GM19468 (cell line): Measurements from ENCODE around the gene RSF1.
"Not testable (repeated sequence)": the region's sequence is repeated elsewhere in the genome, so short reads cannot be mapped to it uniquely, and the experiment has no call there.

Source experiments
- ATAC-seq: cut with Tn5 transposase; IDR thresholded peaks from one replicate; pipeline ENCODE4 v1.9.1; 2021; ENCODE audit warnings: mild to moderate bottlenecking, moderate library complexity, moderate number of reproducible peaks; ENCODE audit not compliant: unreplicated experiment; ENCODE audit errors: extremely low read depth

Gene RSF1

DNA sequence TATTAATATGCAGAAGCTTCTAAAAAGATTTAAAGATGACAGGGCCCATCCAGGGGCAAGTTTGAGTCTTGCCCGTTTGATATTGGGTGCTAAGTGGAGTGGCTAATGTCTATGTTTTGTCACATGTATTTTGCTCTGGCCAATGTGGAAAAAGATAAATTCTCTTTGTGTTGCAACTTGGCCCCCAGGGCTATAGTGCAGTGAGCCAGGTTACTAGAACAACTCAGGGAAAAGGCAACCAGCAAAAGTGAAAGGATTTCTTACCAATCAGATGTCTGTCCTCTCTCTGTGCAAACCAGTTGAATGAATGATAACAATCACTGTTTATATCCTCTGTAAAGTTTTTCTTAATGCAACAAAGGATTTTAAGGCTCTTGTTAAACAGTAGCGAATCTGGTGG lies 178.3 kb downstream of the RSF1 start:
- no peak for ATAC-seq

DNA sequence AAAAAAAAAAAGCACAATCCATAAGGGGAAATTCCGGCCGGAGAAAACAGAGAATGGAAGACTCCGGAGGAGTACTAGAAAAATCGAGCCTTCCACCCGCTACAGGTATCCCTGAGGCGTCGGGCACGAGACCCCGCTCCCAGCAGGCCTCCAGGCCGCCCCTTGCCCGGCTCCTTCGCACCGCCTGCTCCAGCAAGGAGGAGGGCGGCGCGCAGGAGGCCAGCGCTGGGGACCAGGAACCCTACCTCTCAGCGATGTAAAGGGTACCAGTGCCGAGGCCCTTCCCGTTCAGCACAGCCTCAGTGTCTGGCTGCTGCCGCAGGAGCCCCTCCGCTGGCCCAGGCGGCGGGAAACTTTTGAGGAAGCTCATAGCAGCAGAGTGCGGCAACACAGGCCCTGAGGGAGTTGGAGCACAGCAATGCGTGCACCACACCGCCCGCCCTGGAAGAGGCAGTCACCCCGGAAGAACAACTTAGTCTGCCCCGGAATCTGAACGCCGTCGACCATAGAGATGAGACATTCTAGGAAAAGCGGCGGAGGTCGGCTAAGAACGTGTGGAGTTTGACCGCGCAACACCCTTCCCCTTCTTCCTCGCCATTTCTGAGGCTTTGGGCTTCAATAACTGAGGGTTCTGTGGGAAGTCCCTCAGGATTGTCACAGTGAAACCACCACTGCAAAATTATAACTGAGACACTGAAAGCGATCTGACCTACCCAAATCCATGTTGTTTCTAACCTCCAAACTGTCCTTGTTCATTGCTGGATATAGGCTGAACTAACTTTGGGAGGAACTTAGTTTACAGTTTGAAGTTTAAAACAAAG lies 183.0 kb downstream of the RSF1 start, which contains the start of gene CLNS1A:
CLNS1A (minus strand) TSS at position 450 of the 821 bp plus-strand sequence; CDS start at position 370, 80 bp downstream.
- ATAC-seq, result peak; percentile 86

DNA sequence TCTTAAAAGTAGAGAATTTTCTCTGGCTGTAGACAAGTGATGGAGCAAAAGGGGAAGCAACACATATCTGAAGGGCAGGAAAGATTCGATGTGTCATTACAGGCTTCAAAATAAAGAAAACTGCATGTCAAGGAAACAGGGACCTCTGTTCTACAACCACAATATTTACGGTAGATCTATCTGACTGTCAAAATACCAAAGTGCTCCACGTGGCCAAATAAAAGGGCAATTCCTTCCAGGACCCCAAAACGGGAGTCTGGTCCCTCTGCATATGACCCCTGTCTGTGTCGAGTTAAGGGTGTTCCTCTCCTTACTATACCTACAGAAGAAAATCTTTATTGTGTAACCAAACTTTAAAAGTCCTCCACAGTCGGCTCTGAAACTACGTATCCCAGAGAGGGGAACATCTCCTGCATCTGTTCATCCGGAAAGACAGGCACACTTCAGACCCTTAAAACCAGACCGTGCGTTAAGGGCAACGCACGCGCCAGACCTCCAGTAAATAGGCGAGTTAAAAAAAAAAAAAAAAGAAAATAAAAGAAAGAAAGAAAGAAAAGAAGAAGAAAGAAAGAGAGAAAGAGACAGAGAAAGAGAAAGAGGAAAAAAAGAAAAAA lies 183.7 kb downstream of the RSF1 start:
- ATAC-seq, result no peak

DNA sequence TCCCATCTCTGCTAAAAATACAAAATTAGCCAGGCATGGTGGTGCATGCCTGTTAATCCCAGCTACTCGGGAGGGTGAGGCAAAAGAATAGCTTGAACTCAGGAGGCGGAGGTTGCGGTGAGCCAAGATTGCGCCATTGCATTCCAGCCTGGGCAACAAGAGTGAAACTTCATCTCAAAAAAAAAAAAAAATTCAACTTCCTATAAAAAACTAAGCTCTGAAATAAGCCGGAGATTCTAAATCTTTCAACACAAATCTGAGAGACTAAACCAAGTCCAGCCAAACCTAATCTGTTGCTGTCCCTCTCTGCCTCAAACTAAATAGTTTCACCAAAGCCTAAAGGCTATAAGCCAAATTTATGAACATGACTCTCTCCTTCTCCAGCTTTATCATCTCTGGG lies 186.6 kb downstream of the RSF1 start:
- not testable (repeated sequence) for ATAC-seq

DNA sequence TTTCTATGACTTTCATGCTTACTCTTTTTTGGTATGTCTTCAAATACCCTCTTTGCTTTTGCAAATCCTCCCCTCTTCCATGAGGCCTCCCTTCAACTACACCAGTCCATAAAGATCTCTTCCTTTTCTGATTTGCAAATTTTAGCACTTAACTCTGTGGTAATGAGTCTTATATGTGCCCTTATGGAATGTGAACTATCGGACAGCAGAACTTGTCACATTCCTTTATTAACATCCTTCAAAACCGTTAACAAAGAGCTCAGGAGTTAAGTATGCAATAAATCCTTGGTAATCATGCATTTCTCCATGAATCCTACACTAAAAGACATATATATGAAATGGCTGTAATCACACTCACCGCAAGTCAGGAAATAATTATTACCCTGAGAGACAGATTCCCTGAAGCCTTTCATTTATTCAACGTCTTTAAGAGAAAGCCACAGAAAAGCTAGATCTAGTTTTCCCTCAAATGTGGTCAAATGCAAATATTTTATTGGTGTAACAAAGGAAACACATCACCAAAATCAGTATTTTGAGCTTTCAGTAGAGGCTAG lies 190.3 kb downstream of the RSF1 start:
- ATAC-seq, result no peak

DNA sequence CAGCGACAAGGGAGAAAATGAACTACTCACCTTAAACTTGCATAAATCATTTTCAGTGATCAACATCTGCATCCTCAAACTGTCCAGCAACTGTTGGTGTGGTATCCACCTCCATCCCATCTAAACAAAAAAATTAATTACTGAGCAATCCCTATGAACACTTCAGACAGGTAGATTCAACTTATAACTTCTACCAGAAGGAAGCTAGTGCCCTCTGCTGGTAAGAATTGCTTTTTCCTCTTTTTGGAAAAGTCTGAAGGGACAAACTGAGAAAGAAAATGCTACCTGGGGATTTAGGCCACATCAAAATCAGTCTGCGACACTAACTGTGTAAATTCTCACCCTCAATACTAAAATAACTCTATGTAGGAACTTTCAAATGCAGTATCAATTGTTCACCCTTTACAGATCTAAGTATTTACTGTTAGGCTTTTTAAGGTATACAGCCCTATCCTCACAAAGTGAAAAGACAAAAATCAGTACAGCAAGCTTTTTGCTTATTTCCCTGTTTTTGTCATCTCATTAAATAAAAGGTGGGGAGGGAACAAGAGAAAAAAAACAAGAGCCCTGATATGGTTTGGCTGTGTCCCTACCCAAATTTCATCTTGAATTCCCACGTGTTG lies 200.8 kb downstream of the RSF1 start:
- ATAC-seq, result no peak

DNA sequence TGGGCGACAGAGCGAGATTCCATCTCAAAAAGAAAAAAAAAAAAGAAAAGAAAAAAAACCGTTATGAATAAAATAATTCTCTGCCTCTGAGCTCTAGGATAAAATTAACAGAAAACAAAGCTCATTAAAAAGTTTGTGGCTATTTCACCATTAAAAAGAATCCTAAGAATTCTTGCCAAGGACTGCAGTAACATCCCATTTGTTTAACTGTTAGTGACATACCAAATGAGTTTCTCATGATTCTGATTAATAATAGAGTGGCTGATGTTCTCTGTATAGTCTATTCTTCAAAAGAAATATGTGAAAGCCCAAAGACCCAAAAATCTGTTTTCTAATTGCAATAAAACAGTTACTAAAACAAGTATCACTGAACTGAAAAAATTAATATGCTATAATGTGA lies 202.6 kb downstream of the RSF1 start:
- no peak for ATAC-seq

DNA sequence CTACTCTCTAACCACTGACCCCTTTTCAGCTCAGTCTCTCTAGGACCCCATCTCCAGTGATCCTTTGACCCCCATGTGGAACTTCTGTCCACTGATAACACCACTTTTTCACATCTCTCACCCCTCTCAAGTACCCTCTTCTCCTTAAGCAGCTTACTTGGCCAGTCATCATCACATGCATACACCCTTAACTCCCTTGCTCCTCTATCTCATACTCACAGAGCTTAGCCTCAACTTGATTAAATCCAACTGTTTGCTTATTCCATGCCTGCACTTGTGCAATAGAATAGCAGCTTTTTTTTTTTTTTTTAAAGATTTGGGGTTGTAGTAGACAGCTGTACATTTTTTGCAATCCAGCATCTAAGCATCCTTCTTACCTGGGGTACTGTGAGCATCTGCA lies 208.6 kb downstream of the RSF1 start:
- ATAC-seq, result no peak
